ENCODE measurements around the gene SORCS2. TPM values are rescaled to one million over a fixed set of nuclear protein-coding genes. Genes with fewer than 3 reads are reported as not detected.

SORCS2 gene
- total and polyA plus RNA-seq, 2 of the 13 experiments (the other 11 are each of a cell fraction or from before 2014, with no cell fraction given), result 0.82 to 1.0 TPM

DNA sequence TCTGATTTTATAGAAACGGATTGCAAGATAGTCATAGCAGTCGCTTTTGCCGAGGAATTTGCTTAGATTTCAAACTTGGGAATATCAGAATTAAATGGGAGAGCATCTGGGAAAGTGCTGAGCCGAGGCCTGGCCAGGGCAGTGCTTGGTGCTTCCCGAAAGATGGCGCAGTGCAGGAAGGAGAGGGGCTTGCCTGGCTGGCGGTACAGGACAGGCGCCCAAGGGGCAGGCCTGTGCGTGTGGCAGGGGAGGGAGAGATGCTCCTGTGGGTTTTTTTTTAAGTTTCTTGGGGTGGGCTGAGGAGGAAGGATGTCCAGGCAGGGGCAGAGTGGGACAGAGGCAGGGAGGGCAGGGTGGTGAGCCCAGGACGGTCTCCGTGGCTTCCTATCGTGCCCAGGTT lies 506.2 kb downstream of the SORCS2 start:
- in situ Hi-C loops (cut with HindIII; ENCODE audit: extremely low pct_ligation_motif_present, low pct_unique_long_range_greater_than_20kb) (no loop called here), intact Hi-C loops (cut with micrococcal nuclease; ENCODE audit: unreplicated experiment) (no loop called here)
- Histone ChIP-seq H4K20me1 (ENCODE audit: insufficient read depth, low read length) (no peaks in the 10 kb centered on the region), H3K27me3 (ENCODE audit: control insufficient read depth in 1 of 2, insufficient read depth in 2 of 2, low read length in 2 of 2) (no peaks in the 10 kb centered on the region), H3K4me1 (ENCODE audit: insufficient read depth, low read length) (no peaks in the 10 kb centered on the region), H3K9ac (ENCODE audit: insufficient read depth, low read depth, low read length) (no peak overlapping the region), H3K27ac (ENCODE audit: extremely low read length, insufficient read depth, low read length) (no peak overlapping the region), H3K79me2 (ENCODE audit: insufficient read depth, low read length) (no peaks in the 10 kb centered on the region), H3K4me3 (replicated peaks in 1 of 3; ENCODE audit: insufficient read depth in 1 of 3, low read depth in 2 of 3, low read length in 3 of 3) (no peak overlapping the region), H2AFZ (ENCODE audit: low read length) (no peak overlapping the region), H3K4me2 (ENCODE audit: low read depth, low read length) (no peak overlapping the region), H3K9me3 (ENCODE audit: low read length) (no peaks in the 10 kb centered on the region), H3K36me3 (replicated peaks in 1 of 2; ENCODE audit: control insufficient read depth in 1 of 2, insufficient read depth in 2 of 2, low read length in 2 of 2) (no peaks in the 10 kb centered on the region)
- FAIRE-seq, result no peak
- DNase-seq (ENCODE audit: low spot score), result no peak
- BruUV-seq (replicated peaks), result no TSS peak
- WGBS (ENCODE audit: low lambda C conversion rate), result 91% methylated on average over 12 of the region's 12 CpGs
- ChIA-PET POLR2A (no interaction called here), CTCF (ENCODE audit: low intra/inter-chr PET ratio, low total read pairs) (no interaction called here)
- peak; percentile 30; the same call in 1 of the 3 replicates for ATAC-seq
- TF ChIP-seq ZNF564 (CRISPR knock-in tag; IDR thresholded peaks at IDR 0.05) (no peak), LCORL (IDR thresholded peaks at IDR 0.05) (no peak), LCORL (CRISPR knock-in tag; IDR thresholded peaks at IDR 0.05) (no peak)

- Histone ChIP-seq H3K4me2 (ENCODE audit: low read depth, low read length) (no peak overlapping the region), H3K9me3 (ENCODE audit: low read length) (no peaks in the 10 kb centered on the region), H3K36me3 (replicated peaks in 1 of 2; ENCODE audit: control insufficient read depth in 1 of 2, insufficient read depth in 2 of 2, low read length in 2 of 2) (no peaks in the 10 kb centered on the region), H3K79me2 (ENCODE audit: insufficient read depth, low read length) (no peaks in the 10 kb centered on the region), H2AFZ (ENCODE audit: low read length) (no peak overlapping the region), H3K27ac (ENCODE audit: extremely low read length, insufficient read depth, low read length) (no peak overlapping the region), H3K27me3 (ENCODE audit: control insufficient read depth in 1 of 2, insufficient read depth in 2 of 2, low read length in 2 of 2) (no peaks in the 10 kb centered on the region), H3K4me3 (replicated peaks in 1 of 3; ENCODE audit: insufficient read depth in 1 of 3, low read depth in 2 of 3, low read length in 3 of 3) (no peak overlapping the region), H3K9ac (ENCODE audit: insufficient read depth, low read depth, low read length) (no peak overlapping the region), H4K20me1 (ENCODE audit: insufficient read depth, low read length) (no peaks in the 10 kb centered on the region), H3K4me1 (ENCODE audit: insufficient read depth, low read length) (no peaks in the 10 kb centered on the region)
- DNase-seq (ENCODE audit: low spot score) (no peak), ATAC-seq (no peak), FAIRE-seq (no peak)
- WGBS (ENCODE audit: low lambda C conversion rate), result 77% methylated on average over 3 of the region's 8 CpGs
- TF ChIP-seq PAX8 (CRISPR knock-in tag; IDR thresholded peaks at IDR 0.05; ENCODE audit: borderline replicate concordance) (no peak), SOX13 (IDR thresholded peaks at IDR 0.05) (no peak), SOX13 (CRISPR knock-in tag; conservative IDR thresholded peaks at IDR 0.05 in 1 of 2, IDR thresholded peaks at IDR 0.05 in 1 of 2) (no peak), ZNF251 (CRISPR knock-in tag; IDR thresholded peaks at IDR 0.05) (no peak), ZNF468 (CRISPR knock-in tag; IDR thresholded peaks at IDR 0.05) (no peak), MAFK (conservative IDR thresholded peaks at IDR 0.05 in 1 of 2, IDR thresholded peaks at IDR 0.05 in 1 of 2; ENCODE audit: low read length in 2 of 2) (no peak), ZMYM3 (CRISPR knock-in tag; IDR thresholded peaks at IDR 0.05) (no peak), RFX1 (IDR thresholded peaks at IDR 0.05) (no peak), ZNF703 (CRISPR knock-in tag; IDR thresholded peaks at IDR 0.05; ENCODE audit: borderline replicate concordance) (no peak), ZNF33A (CRISPR knock-in tag; IDR thresholded peaks at IDR 0.05; ENCODE audit: borderline replicate concordance) (no peak), RARG (CRISPR knock-in tag; IDR thresholded peaks at IDR 0.05; ENCODE audit: low read depth) (no peak), ZBTB8A (CRISPR knock-in tag; IDR thresholded peaks at IDR 0.05; ENCODE audit: borderline replicate concordance, low read depth) (no peak), IRX3 (CRISPR knock-in tag; IDR thresholded peaks at IDR 0.05; ENCODE audit: borderline replicate concordance, low read depth) (no peak), ZNF891 (CRISPR knock-in tag; IDR thresholded peaks at IDR 0.05) (no peak)
- in situ Hi-C loops (cut with HindIII; ENCODE audit: extremely low pct_ligation_motif_present, low pct_unique_long_range_greater_than_20kb), result no loop called here
- ChIA-PET CTCF (ENCODE audit: low intra/inter-chr PET ratio, low total read pairs) (no interaction called here), POLR2A (no interaction called here)
- intact Hi-C loops (cut with micrococcal nuclease; ENCODE audit: unreplicated experiment), result no loop called here
- no TSS peak for BruUV-seq (replicated peaks)
Observed at GRCh38 chr4:7699031-7699430, 506.7 kb downstream of the SORCS2 start.
